Measurements from ENCODE around the gene MSANTD1. TPM values are rescaled to one million over a fixed set of nuclear protein-coding genes. Genes with fewer than 3 reads are reported as not detected.

Gene MSANTD1
- total RNA-seq, 1 donor from 2014 or later: 0.44 TPM

DNA sequence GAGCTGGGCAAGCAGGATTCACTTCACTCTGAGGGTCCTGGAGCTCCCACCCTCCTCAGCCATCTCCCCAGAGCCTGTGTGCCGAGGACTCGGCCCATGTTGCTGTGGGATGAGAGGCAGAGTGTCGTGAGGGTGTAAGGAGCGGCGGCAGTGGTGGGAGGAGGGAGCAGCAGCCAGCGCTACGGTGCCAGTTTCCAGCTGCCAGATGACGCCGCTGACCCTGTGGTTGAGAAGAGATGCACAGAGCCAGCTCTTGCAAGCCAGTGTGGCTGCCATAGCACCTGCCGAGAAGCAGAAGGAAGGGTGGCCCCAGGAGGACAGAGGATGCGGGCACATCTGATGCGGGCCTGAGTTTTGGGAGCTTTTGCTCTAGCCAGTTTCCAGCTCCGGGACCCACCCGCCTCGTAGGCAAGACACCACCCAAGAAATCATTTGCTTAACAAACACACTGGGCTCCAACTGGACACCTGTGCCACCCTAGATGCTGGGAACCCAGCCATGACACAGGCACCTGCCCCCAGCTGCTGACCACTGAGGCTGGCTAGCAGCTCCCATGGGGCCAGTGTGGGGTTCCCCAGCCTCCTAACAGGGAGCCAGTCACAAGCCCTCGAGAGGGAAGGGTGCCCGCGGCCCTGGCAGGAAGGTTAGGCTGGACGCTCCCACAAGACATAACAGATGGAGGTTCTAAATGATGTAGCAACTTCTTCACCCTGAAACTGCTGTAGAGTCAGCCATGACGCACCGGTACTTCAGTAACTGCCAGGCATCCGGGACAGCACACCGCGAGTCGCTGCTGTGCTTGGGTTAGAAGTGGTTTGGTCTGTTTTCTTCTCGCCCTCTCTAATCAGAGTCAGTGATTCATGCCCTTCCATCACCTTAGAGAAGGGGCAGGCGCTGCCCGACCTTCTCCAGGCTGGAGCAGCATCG lies 8.9 kb downstream of the MSANTD1 start:
- Histone ChIP-seq H3K27me3 (ENCODE audit: low read depth) (no peaks in the 10 kb centered on the region), H3K27ac (replicated peaks) (no peak overlapping the region), H3K36me3 (peaks cover 10% of the 10 kb centered on the region), H3K4me3 (no peak overlapping the region), H3K9me3 (replicated peaks) (no peaks in the 10 kb centered on the region), H3K4me1 (no peaks in the 10 kb centered on the region)
- intact Hi-C loops (cut with micrococcal nuclease): no loop called here
- DNase-seq: no peak
- TF ChIP-seq CTCF (IDR thresholded peaks at IDR 0.05; ENCODE audit: borderline replicate concordance): no peak

GRCh38 chr4:3261411-3262207 lies 12.7 kb downstream of the MSANTD1 start:
- H3K27me3 ChIP-seq (ENCODE audit: low read depth): no peaks in the 10 kb centered on the region

DNA sequence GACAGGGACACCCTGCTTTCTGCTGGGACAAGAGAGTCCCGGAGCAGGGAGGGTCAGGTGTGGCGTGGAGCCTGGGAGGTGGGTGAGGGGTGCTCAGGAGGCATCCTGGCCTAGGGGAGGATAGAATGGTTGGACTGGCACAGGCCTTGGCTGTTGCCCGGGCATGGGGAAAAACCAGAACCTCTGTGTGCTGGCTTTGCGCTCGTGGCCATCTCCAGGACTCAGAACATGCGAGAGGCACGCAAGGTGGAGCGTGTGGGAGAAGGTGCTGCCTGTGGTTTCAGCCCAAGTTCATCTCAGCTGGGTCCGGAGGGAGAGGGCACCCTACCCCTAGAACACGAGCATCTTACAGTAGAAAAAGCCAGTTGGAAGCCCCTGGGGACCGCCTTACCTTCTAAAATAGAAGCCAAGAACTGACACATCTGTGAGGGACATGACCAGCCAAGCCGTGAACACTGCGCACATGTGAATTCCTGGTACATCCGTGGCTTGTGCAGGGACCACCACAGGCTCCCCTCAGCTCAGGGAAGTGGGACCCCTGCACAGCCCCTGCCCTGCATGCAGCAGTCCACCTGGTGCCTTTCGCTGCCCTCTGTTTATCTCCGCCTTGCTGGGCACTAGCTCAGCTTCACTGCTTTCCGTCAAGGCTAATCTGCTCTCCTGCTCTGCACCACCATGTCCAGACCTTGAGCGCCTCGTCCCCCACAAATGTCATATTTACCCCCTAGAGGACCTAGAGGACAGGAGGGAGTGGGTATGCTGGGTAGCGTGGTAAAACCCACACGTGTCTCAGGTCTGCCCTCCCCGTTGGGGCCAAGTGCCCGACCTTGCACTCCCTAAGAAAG lies 13.5 kb downstream of the MSANTD1 start:
- intact Hi-C loops (cut with micrococcal nuclease): no loop called here
- H3K36me3 ChIP-seq: no peaks in the 10 kb centered on the region
- TF ChIP-seq CTCF (IDR thresholded peaks at IDR 0.05; ENCODE audit: borderline replicate concordance): no peak
- no peak overlapping the region for H3K4me3 ChIP-seq
- H3K4me1 ChIP-seq: no peaks in the 10 kb centered on the region
- H3K27me3 ChIP-seq (ENCODE audit: low read depth): no peaks in the 10 kb centered on the region
- H3K27ac ChIP-seq (replicated peaks): no peak overlapping the region
- H3K9me3 ChIP-seq (replicated peaks): no peaks in the 10 kb centered on the region
- no peak for DNase-seq

More at GRCh38 chr4:3261411-3262207, 12.7 kb downstream of the MSANTD1 start:
- H3K4me1 ChIP-seq: no peaks in the 10 kb centered on the region
- no peak overlapping the region for H3K27ac ChIP-seq (replicated peaks)
- H3K36me3 ChIP-seq: no peaks in the 10 kb centered on the region
- no peak overlapping the region for H3K4me3 ChIP-seq
- no peak for TF ChIP-seq CTCF (IDR thresholded peaks at IDR 0.05; ENCODE audit: borderline replicate concordance)
- peak; percentile 9 for DNase-seq
- H3K9me3 ChIP-seq (replicated peaks): no peaks in the 10 kb centered on the region
- intact Hi-C loops (cut with micrococcal nuclease): no loop called here

DNA sequence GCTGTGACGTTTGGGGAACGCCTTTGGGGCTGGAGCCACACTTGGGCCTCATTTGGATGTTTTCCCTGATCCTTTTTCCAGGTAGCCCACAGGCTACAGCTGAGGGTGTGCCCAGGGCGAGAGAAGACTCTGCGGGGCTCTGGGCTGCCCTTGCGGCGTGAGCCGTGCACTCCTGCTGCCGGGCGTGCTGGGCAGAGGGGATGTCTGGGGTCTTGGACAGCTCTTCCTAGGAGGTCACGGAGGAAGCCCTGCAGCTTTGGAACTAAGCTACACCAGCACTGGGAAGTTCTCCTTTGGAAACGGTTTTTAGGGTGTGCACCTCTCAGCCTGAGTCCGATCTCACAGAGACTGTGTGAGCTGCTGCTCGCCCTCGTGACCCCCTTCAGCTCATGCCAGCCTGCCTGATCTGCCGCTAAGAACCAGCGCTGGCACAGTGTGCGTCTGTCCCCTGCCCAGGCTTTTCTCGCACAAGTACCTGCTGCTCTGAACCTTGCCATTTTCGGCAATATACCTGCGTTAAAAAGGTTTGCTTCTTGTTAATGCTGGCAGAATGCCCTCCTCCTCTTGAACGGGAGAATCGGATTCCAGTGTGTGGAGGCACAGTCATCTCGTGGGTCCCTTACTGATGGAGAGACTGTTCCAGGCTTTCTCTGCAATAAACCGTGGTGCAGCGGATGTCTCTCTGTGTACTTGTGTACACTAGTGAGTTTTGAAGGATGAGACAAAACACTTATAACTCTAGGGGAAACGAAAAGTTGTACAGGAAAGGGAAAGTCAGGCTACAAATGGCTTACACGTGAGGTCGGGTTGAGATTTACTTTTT lies 14.3 kb downstream of the MSANTD1 start:
- Histone ChIP-seq H3K4me3 (no peak overlapping the region), H3K36me3 (no peaks in the 10 kb centered on the region), H3K4me1 (no peaks in the 10 kb centered on the region), H3K9me3 (replicated peaks) (no peaks in the 10 kb centered on the region), H3K27me3 (ENCODE audit: low read depth) (no peaks in the 10 kb centered on the region), H3K27ac (replicated peaks) (no peak overlapping the region)
- intact Hi-C loops (cut with micrococcal nuclease): no loop called here
- DNase-seq: no peak
- no peak for TF ChIP-seq CTCF (IDR thresholded peaks at IDR 0.05; ENCODE audit: borderline replicate concordance)

All from left ventricle myocardium inferior (tissue), 1 donor.